Loucy (cell line): ENCODE results near the gene BBX.

Experiments
- H2AFZ ChIP-seq: fragments of 200-600 bp; sonication (generic); 2 replicates; pipeline ENCODE4 v1.6.0; 2016; ENCODE audit warnings: antibody characterized with exemption, mild to moderate bottlenecking, low read length, moderate library complexity
- H3F3A ChIP-seq: fragments of 200-600 bp; 2 replicates; pipeline ENCODE4 v1.6.0; 2016; ENCODE audit warnings: antibody characterized with exemption, low read depth, mild to moderate bottlenecking
- H3K27me3 ChIP-seq: fragments of 200-600 bp; sonication (generic); 2 replicates; pipeline ENCODE4 v1.6.1; 2014; ENCODE audit warnings: low read length, mild to moderate bottlenecking; ENCODE audit not compliant: insufficient read depth, poor library complexity, severe bottlenecking
- H3K36me3 ChIP-seq: fragments of 200-600 bp; sonication (generic); 2 replicates; pipeline ENCODE4 v1.6.1; 2016; ENCODE audit warnings: low read length; ENCODE audit not compliant: insufficient read depth
- H3K4me1 ChIP-seq: fragments of 200-600 bp; sonication (generic); 2 replicates; pipeline ENCODE4 v1.5.1; 2014; ENCODE audit warnings: low read length, mild to moderate bottlenecking; ENCODE audit not compliant: insufficient read depth, poor library complexity, severe bottlenecking
- H3K4me2 ChIP-seq: fragments of 200-600 bp; sonication (generic); 2 replicates; pipeline ENCODE4 v1.6.0; 2014; ENCODE audit warnings: antibody characterized with exemption, low read length, low read depth, mild to moderate bottlenecking; ENCODE audit not compliant: poor library complexity, severe bottlenecking
- H3K4me3 ChIP-seq: fragments of 200-600 bp; sonication (generic); 2 replicates; pipeline ENCODE4 v1.5.1; 2014; ENCODE audit warnings: low read length, mild to moderate bottlenecking, mixed read lengths; ENCODE audit not compliant: poor library complexity, severe bottlenecking
- H3K79me2 ChIP-seq: fragments of 200-600 bp; sonication (generic); 2 replicates; pipeline ENCODE4 v1.6.1; 2014; ENCODE audit warnings: low read length; ENCODE audit not compliant: insufficient read depth
- H3K9ac ChIP-seq: fragments of 200-600 bp; sonication (generic); 2 replicates; pipeline ENCODE4 v1.6.0; 2014; ENCODE audit warnings: mild to moderate bottlenecking, low read depth, low read length, moderate library complexity; ENCODE audit not compliant: poor library complexity, severe bottlenecking
- H3K9me2 ChIP-seq: fragments of 200-600 bp; sonication (generic); replicated peaks from 2 replicates; pipeline ENCODE4 v1.6.1; 2016; ENCODE audit warnings: low read depth, low read length, mixed read lengths
- H3K9me3 ChIP-seq: fragments of 200-600 bp; sonication (generic); 2 replicates; pipeline ENCODE4 v1.6.1; 2014; ENCODE audit warnings: mild to moderate bottlenecking, antibody characterized with exemption, low read length, low read depth; ENCODE audit not compliant: insufficient read depth
- H4K20me1 ChIP-seq: fragments of 200-600 bp; sonication (generic); 2 replicates; pipeline ENCODE4 v1.6.0; 2014; ENCODE audit warnings: antibody characterized with exemption, low read length, mild to moderate bottlenecking; ENCODE audit not compliant: insufficient read depth, poor library complexity, severe bottlenecking
- EZH2phosphoT487 ChIP-seq: fragments of 200-600 bp; IDR thresholded peaks from 2 replicates; pipeline ENCODE4 v1.6.1; 2018; ENCODE audit warnings: antibody characterized with exemption, mild to moderate bottlenecking, moderate library complexity, borderline replicate concordance
- TF ChIP-seq, protein P1 (sequence below): fragments of 200-600 bp; sonication (generic); conservative IDR thresholded peaks from 2 replicates; pipeline ENCODE4 v1.5.1; 2014; ENCODE audit warnings: mild to moderate bottlenecking, antibody characterized with exemption, low read length

Gene BBX

GRCh38 chr3:107761391-107761790, 238.6 kb downstream of the BBX start:
- no peaks in the 10 kb centered on the region for H3K9me3 ChIP-seq
- H3K4me3 ChIP-seq: no peak overlapping the region
- H3K36me3 ChIP-seq: peaks cover 22% of the 10 kb centered on the region
- no peaks in the 10 kb centered on the region for H3K79me2 ChIP-seq
- no peaks in the 10 kb centered on the region for H3K4me1 ChIP-seq
- H3K9me2 ChIP-seq: no peaks in the 10 kb centered on the region
- H3F3A ChIP-seq: no peaks in the 10 kb centered on the region
- H3K9ac ChIP-seq: no peak overlapping the region
- H4K20me1 ChIP-seq: no peaks in the 10 kb centered on the region
- no peak overlapping the region for H3K4me2 ChIP-seq
- no peaks in the 10 kb centered on the region for H3K27me3 ChIP-seq
- no peak for TF ChIP-seq EZH2phosphoT487
- TF ChIP-seq, protein P1, sequence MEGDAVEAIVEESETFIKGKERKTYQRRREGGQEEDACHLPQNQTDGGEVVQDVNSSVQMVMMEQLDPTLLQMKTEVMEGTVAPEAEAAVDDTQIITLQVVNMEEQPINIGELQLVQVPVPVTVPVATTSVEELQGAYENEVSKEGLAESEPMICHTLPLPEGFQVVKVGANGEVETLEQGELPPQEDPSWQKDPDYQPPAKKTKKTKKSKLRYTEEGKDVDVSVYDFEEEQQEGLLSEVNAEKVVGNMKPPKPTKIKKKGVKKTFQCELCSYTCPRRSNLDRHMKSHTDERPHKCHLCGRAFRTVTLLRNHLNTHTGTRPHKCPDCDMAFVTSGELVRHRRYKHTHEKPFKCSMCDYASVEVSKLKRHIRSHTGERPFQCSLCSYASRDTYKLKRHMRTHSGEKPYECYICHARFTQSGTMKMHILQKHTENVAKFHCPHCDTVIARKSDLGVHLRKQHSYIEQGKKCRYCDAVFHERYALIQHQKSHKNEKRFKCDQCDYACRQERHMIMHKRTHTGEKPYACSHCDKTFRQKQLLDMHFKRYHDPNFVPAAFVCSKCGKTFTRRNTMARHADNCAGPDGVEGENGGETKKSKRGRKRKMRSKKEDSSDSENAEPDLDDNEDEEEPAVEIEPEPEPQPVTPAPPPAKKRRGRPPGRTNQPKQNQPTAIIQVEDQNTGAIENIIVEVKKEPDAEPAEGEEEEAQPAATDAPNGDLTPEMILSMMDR: no peak
- no peak overlapping the region for H2AFZ ChIP-seq

DNA sequence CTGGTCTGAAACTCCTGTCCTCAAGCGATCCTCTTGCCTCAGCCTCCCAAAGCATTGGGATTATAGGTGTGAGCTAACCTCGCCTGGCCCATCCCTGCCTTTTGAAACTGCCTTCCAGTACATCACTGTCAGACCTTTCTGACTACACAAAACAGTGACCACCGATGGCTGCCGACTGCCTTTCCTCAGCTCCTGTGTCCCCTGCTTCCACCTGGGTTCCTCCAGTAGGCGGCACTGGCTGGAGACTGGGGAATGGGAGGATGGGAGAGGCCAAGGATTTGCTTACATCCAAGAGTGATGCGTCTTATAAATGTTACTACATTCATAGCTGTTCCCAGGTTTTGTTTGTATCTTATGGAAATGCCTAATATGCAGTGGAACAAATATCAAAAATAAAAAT, 242.8 kb downstream of the BBX start:
- Histone ChIP-seq H3K4me2 (no peak overlapping the region), H3K36me3 (peaks cover 19% of the 10 kb centered on the region), H3K9ac (no peak overlapping the region), H3K79me2 (no peaks in the 10 kb centered on the region), H3K27me3 (no peaks in the 10 kb centered on the region), H3F3A (no peaks in the 10 kb centered on the region), H3K4me3 (no peak overlapping the region), H3K9me2 (no peaks in the 10 kb centered on the region), H4K20me1 (no peaks in the 10 kb centered on the region), H2AFZ (no peak overlapping the region), H3K4me1 (no peaks in the 10 kb centered on the region), H3K9me3 (no peaks in the 10 kb centered on the region)
- TF ChIP-seq EZH2phosphoT487: no peak
- TF ChIP-seq, protein P1: no peak

- H3K4me2 ChIP-seq: no peak overlapping the region
- no peaks in the 10 kb centered on the region for H3K9me2 ChIP-seq
These were observed 245.3 kb downstream of the BBX start for GRCh38 chr3:107767897-107768605.

More at GRCh38 chr3:107767897-107768605, 245.3 kb downstream of the BBX start:
- no peaks in the 10 kb centered on the region for H3K79me2 ChIP-seq
- no peaks in the 10 kb centered on the region for H3K9me3 ChIP-seq
- H3K36me3 ChIP-seq: peaks cover 19% of the 10 kb centered on the region
- no peak overlapping the region for H3K4me3 ChIP-seq
- H3K9ac ChIP-seq: no peak overlapping the region
- TF ChIP-seq, protein P1: no peak
- no peak for TF ChIP-seq EZH2phosphoT487
- no peaks in the 10 kb centered on the region for H3K27me3 ChIP-seq
- no peaks in the 10 kb centered on the region for H3F3A ChIP-seq
- no peak overlapping the region for H2AFZ ChIP-seq
- no peaks in the 10 kb centered on the region for H4K20me1 ChIP-seq
- H3K4me1 ChIP-seq: no peaks in the 10 kb centered on the region
